Stimulated activated CD4-positive, alpha-beta T cell treated with anti-CD3 and anti-CD28 coated beads, Interleukin-1b, Interleukin-23, amount 100 ng/mL, for 1 hour (primary cell): ENCODE measurements around the gene SCAF11.

Source experiments
- DNase-seq, 2 donors: peaks; one replicate each; pipeline ENCODE4 v3.0.0-alpha.2; 2020; ENCODE audit warnings: low read depth in 2 of 2

SCAF11 gene

GRCh38 chr12:45913631-45914030, 76.7 kb downstream of the SCAF11 start:
- no peak for DNase-seq

GRCh38 chr12:45912774-45913173, 77.6 kb downstream of the SCAF11 start:
- no peak for DNase-seq

DNA sequence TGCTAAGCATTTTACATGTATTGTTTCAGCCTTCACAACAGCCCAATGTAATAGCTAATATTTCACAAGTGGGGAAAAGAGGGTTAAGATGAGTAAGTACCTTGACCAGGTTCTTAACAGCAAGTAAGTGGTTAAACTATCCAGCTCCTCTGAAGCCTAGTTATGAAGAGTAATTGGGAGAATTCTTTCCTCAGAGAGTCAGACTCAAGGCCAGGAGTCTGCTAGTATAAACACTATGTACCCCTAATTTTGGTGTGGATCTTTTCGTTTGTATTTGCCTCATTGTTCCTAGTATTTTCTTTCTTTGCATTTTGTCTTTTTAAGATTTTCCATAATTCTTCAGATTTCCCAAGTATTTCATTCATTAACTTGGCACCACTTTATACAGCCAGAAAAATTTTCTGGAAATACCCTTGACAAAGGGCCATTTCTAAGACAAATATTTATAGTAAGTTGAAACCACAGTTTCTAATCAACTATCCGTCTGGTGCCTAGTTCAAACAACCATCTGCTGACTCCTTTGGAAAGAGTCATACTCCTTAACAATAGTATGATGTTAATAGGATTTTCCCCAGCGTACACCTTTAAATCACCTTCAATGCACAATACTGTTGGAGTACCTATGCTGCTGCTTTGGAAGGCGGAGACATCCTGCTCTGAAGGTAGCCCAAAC, 81.2 kb downstream of the SCAF11 start:
- DNase-seq: no peak

- DNase-seq: no peak
These were observed 82.4 kb downstream of the SCAF11 start for GRCh38 chr12:45907955-45908354.

DNA sequence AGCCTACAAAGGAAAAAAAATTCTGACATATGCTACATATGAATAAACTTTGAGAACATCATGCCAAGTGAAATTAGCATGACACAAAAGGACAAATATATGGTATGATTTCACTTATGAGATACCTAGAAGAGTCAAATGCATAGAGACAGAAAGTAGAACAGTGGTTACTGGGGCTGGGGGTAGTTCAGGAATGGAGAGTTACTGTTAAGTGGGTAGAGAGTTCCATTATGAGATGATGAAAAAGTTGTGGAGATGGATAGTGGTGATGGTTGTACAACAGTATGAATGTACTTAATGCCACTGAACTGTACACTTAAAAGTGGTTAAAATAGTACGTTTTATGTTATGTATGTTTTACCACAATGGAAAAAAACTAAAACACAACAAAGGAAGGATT, 92.3 kb downstream of the SCAF11 start:
- DNase-seq: no peak

- DNase-seq: no peak
These were observed 94.4 kb downstream of the SCAF11 start for GRCh38 chr12:45895961-45896360.

DNA sequence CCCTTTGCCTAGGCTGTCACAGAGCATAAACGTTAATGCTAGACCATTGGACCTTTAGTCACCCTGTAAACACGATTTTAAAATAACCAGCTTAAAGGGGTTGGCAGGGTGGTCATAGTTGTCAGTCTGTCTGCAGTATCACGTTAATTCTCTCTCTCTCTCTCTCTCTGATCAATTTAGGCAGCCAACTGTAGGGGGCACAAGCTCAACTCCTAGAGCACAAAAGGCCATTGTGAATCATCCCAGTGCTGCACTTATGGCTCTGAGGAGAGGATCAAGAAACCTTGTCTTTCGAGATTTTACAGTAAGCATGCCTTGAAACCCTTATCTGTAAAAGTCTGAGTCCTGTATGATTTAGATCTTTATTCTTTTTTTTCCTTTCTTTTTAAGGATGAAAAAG, 97.1 kb downstream of the SCAF11 start:
- no peak for DNase-seq

- no peak for DNase-seq
These were observed 100.1 kb downstream of the SCAF11 start for GRCh38 chr12:45890276-45890675.

GRCh38 chr12:45887544-45887943, 102.8 kb downstream of the SCAF11 start:
- DNase-seq: no peak

DNA sequence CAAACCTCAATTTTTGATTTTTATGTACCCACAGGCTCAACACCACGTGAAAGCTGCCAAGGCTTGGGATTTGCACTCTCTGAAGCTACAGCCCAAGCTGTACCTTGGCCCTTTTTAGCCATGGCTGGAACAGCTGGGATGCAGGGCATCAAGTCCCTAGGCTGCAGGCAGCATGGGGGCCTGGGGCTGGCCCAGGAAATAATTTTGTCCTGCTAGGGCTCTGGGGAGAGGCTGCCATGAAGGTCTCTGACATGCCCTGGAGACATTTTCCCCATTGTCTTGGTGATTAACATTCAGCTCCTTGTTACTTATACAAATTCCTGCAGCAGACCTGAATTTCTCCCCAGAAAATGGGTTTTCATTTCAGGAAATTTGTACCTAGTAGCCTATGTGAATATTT, 103.7 kb downstream of the SCAF11 start:
- no peak for DNase-seq

DNA sequence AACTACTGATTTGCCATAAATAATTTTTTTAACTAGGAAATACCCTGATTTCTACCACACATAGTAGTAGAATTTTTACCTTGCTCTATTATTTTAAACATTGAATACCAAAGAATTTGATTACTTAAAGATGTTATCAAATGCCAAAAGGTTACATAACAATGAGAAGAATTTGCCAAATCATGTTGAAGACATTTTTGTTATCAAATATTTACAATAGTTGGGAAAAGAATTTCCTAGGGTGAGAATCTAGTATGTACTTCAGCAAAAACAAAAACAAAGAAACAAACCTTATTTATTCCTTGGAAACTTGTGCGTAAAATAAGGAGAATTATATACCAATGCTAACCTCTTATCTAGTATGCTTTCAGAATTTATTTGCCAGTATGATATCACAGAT, 107.2 kb downstream of the SCAF11 start:
- DNase-seq: no peak

DNA sequence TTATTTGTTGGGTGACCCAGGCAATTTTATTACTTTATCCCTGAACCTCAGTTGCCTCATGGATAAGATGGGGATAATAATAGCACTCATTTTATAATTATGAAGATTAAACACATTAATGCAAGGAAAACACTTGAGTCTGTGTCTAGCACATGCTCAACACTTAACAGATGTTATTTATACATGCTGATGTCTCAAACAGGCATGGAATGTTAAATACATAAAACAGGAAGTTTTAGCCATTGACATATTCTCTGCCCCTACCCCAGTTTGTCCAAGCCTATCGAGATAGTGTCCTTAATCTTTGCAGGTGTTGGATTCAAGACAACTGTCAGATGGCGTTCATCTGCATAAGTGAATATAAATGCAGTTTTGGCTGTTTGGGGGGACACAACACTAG, 109.8 kb downstream of the SCAF11 start:
- no peak for DNase-seq

GRCh38 chr12:45879363-45879895, 110.9 kb downstream of the SCAF11 start:
- DNase-seq: no peak

DNA sequence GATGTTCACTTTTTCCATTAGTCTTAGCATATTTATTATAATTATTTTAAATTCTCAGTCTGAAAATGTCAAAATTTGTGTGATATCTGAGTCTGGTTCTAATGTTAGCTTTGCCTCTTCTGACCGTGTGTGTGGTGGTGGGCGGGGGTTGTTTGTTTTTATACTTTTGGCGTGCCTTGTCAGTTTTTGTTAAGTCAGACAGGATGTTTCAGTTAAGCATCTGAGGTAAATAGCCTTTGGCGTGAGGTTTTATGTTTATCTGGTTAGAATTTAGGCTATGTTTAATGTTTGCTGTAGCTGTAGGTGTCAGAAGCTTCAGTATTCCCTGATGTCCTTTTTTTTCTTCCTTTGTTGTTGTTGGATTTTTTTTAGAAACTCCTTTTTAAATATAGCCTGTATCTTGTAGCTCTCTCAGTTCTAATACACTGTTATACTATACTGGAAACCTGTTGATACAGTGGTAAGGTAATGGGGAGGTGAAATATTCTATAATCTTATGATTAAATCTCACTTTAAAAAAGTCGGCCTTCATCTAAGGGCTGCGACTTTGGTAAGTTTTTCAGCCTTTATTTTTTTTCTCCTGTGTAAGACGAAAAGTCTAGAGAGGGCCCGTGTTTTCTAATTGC, 111.6 kb downstream of the SCAF11 start:
- DNase-seq: no peak

DNA sequence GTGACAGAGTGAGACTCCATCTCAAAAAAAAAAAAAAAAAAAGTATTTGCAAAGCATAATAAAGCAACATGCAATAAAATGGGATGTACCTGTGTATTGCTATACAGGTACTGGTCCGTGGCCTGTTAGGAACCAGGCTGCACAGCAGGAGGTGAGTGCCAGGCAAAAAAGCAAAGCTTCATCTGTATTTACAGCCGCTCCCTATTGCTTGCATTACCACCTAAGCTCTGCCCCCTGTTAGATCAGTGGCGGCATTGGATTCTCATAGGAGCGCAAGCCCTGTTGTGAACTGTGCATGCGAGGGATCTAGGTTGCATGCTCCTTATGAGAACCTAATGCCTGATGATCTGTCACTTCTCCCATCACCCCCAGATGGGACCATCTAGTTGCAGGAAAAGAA, 113.3 kb downstream of the SCAF11 start:
- no peak for DNase-seq

GRCh38 chr12:45872446-45872845, 117.9 kb downstream of the SCAF11 start:
- no peak for DNase-seq
